DND-41 (cell line): ENCODE measurements around the gene GOSR1.

ENCODE experiments used
- EZH2 ChIP-seq: IDR thresholded peaks from 3 replicates; pipeline ENCODE4 v1.6.1; 2012; ENCODE audit warnings: borderline replicate concordance, low read depth, mild to moderate bottlenecking, moderate library complexity, low read length, inconsistent platforms; ENCODE audit not compliant: severe bottlenecking
- TF ChIP-seq, protein P1 (sequence below): IDR thresholded peaks from 2 replicates; pipeline ENCODE4 v1.5.1; 2012; ENCODE audit warnings: borderline replicate concordance, low read length, moderate library complexity, mild to moderate bottlenecking; ENCODE audit not compliant: poor library complexity, severe bottlenecking; ENCODE audit errors: extremely low read depth

DNA sequence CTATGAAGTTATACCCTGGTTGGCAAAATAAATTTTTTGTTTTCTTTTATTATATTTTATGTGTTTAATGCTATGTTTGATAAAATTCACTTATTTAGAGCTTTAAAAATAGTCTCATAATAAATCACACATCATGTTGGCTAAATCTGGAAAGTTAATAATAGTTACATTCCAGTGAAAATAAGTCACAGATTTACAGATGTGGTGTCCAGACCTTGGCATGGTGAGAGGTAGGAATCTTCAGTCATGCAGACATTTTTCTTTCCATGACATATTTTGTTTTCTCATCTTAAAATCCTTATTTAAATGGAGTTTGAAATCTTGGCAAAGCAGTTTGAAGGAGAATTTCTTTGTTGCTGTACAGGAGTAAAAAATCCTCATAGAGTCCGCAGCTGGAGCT lies 48.1 kb upstream of the GOSR1 start:
- TF ChIP-seq, protein P1, sequence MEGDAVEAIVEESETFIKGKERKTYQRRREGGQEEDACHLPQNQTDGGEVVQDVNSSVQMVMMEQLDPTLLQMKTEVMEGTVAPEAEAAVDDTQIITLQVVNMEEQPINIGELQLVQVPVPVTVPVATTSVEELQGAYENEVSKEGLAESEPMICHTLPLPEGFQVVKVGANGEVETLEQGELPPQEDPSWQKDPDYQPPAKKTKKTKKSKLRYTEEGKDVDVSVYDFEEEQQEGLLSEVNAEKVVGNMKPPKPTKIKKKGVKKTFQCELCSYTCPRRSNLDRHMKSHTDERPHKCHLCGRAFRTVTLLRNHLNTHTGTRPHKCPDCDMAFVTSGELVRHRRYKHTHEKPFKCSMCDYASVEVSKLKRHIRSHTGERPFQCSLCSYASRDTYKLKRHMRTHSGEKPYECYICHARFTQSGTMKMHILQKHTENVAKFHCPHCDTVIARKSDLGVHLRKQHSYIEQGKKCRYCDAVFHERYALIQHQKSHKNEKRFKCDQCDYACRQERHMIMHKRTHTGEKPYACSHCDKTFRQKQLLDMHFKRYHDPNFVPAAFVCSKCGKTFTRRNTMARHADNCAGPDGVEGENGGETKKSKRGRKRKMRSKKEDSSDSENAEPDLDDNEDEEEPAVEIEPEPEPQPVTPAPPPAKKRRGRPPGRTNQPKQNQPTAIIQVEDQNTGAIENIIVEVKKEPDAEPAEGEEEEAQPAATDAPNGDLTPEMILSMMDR = no peak
- no peak for TF ChIP-seq EZH2
